ENCODE measurements around the gene UBR2.

The UBR2 gene

GRCh38 chr6:42618105-42618504 lies 54.3 kb downstream of the UBR2 start:
- no peak overlapping the region for H2AK5ac ChIP-seq (ENCODE audit: low read length, severe bottlenecking)
- no peak overlapping the region for H3K4me2 ChIP-seq (ENCODE audit: low read length, poor library complexity, severe bottlenecking)

GRCh38 chr6:42618686-42619085 lies 54.9 kb downstream of the UBR2 start:
- no peaks in the 10 kb centered on the region for H3K9me3 ChIP-seq (ENCODE audit: control insufficient read depth, low read length)
- no peak overlapping the region for H2BK12ac ChIP-seq (ENCODE audit: low read length in 2 of 2)
- H2AK5ac ChIP-seq (ENCODE audit: low read length, severe bottlenecking) = no peak overlapping the region
- no peak overlapping the region for H2BK15ac ChIP-seq (ENCODE audit: low read depth, poor library complexity, severe bottlenecking)
- peaks cover 22 to 58% of the 10 kb centered on the region in 2 experiments for H3K36me3 ChIP-seq (ENCODE audit: control insufficient read depth in 1 of 2, insufficient read depth in 2 of 2, low read depth in 1 of 2, low read length in 2 of 2)
- H3K27ac ChIP-seq (ENCODE audit: low read length, poor library complexity, severe bottlenecking) = no peak overlapping the region
- H3K4ac ChIP-seq (ENCODE audit: low read depth in 1 of 2, low read length in 2 of 2) = no peak overlapping the region
- no peak overlapping the region for H3K14ac ChIP-seq (ENCODE audit: low read length in 2 of 2)
- H3K4me1 ChIP-seq (ENCODE audit: control insufficient read depth, insufficient read depth, low read depth, low read length) = no peaks in the 10 kb centered on the region
- H2BK120ac ChIP-seq (ENCODE audit: low read depth, low read length) = no peak overlapping the region
- H3K9ac ChIP-seq (ENCODE audit: low read length) = peak overlapping the region; percentile 60
- peaks cover 10% of the 10 kb centered on the region for H3K79me1 ChIP-seq (replicated peaks; ENCODE audit: low read length, poor library complexity, severe bottlenecking)
- no peak overlapping the region for H3K23ac ChIP-seq (ENCODE audit: low read length in 2 of 2)
- H3K4me2 ChIP-seq (ENCODE audit: low read length, poor library complexity, severe bottlenecking) = no peak overlapping the region
- H3K4me3 ChIP-seq (ENCODE audit: insufficient read depth in 1 of 2, low read depth in 1 of 2, low read length in 2 of 2) = no peak overlapping the region
- 82% methylated on average over 5 of the region's 5 CpGs for WGBS
- no peak overlapping the region for H4K8ac ChIP-seq (ENCODE audit: low read length)
- H3K27me3 ChIP-seq (ENCODE audit: control insufficient read depth in 1 of 2, insufficient read depth in 1 of 2, low read length in 2 of 2) = no peaks in the 10 kb centered on the region
- H2BK5ac ChIP-seq (ENCODE audit: low read depth, low read length, poor library complexity, severe bottlenecking) = no peak overlapping the region
- H3K18ac ChIP-seq (ENCODE audit: low read depth in 1 of 2, low read length in 2 of 2) = no peak overlapping the region
- H4K91ac ChIP-seq (ENCODE audit: low read length) = no peak overlapping the region
- no peak for DNase-seq
- H2AFZ ChIP-seq (ENCODE audit: low read depth, low read length) = no peak overlapping the region

More at GRCh38 chr6:42618105-42618504, 54.3 kb downstream of the UBR2 start:
- Histone ChIP-seq H3K14ac (ENCODE audit: low read length in 2 of 2) (no peak overlapping the region), H3K9me3 (ENCODE audit: control insufficient read depth, low read length) (no peaks in the 10 kb centered on the region), H3K27ac (ENCODE audit: low read length, poor library complexity, severe bottlenecking) (no peak overlapping the region), H4K8ac (ENCODE audit: low read length) (no peak overlapping the region), H3K27me3 (ENCODE audit: control insufficient read depth in 1 of 2, insufficient read depth in 1 of 2, low read length in 2 of 2) (no peaks in the 10 kb centered on the region), H3K23ac (ENCODE audit: low read length in 2 of 2) (no peak overlapping the region), H3K36me3 (ENCODE audit: control insufficient read depth in 1 of 2, insufficient read depth in 2 of 2, low read depth in 1 of 2, low read length in 2 of 2) (peaks cover 19 to 63% of the 10 kb centered on the region in 2 experiments), H2BK5ac (ENCODE audit: low read depth, low read length, poor library complexity, severe bottlenecking) (no peak overlapping the region), H4K91ac (ENCODE audit: low read length) (no peak overlapping the region), H2BK120ac (ENCODE audit: low read depth, low read length) (no peak overlapping the region), H3K4me1 (ENCODE audit: control insufficient read depth, insufficient read depth, low read depth, low read length) (no peaks in the 10 kb centered on the region), H2BK12ac (ENCODE audit: low read length in 2 of 2) (no peak overlapping the region), H3K4ac (ENCODE audit: low read depth in 1 of 2, low read length in 2 of 2) (no peak overlapping the region), H2AFZ (ENCODE audit: low read depth, low read length) (no peak overlapping the region), H3K79me1 (replicated peaks; ENCODE audit: low read length, poor library complexity, severe bottlenecking) (peaks cover 9% of the 10 kb centered on the region), H3K18ac (ENCODE audit: low read depth in 1 of 2, low read length in 2 of 2) (no peak overlapping the region), H3K9ac (ENCODE audit: low read length) (peak overlapping the region; percentile 28), H2BK15ac (ENCODE audit: low read depth, poor library complexity, severe bottlenecking) (no peak overlapping the region), H3K4me3 (ENCODE audit: insufficient read depth in 1 of 2, low read depth in 1 of 2, low read length in 2 of 2) (no peak overlapping the region)
- DNase-seq = no peak
- 80% methylated on average over 1 of the region's 1 CpG for WGBS

- Histone ChIP-seq H2AFZ (ENCODE audit: low read depth, low read length) (no peak overlapping the region), H3K4me3 (ENCODE audit: insufficient read depth in 1 of 2, low read depth in 1 of 2, low read length in 2 of 2) (no peak overlapping the region), H3K14ac (ENCODE audit: low read length in 2 of 2) (no peak overlapping the region), H2BK120ac (ENCODE audit: low read depth, low read length) (no peak overlapping the region), H4K8ac (ENCODE audit: low read length) (no peak overlapping the region), H2BK12ac (ENCODE audit: low read length in 2 of 2) (no peak overlapping the region), H3K18ac (ENCODE audit: low read depth in 1 of 2, low read length in 2 of 2) (no peak overlapping the region), H3K27ac (ENCODE audit: low read length, poor library complexity, severe bottlenecking) (no peak overlapping the region), H2BK5ac (ENCODE audit: low read depth, low read length, poor library complexity, severe bottlenecking) (no peak overlapping the region), H3K9me3 (ENCODE audit: control insufficient read depth, low read length) (no peaks in the 10 kb centered on the region), H2BK15ac (ENCODE audit: low read depth, poor library complexity, severe bottlenecking) (no peak overlapping the region), H3K4me2 (ENCODE audit: low read length, poor library complexity, severe bottlenecking) (no peak overlapping the region), H3K79me1 (replicated peaks; ENCODE audit: low read length, poor library complexity, severe bottlenecking) (peaks cover 15% of the 10 kb centered on the region), H3K4me1 (ENCODE audit: control insufficient read depth, insufficient read depth, low read depth, low read length) (no peaks in the 10 kb centered on the region), H4K91ac (ENCODE audit: low read length) (no peak overlapping the region), H3K9ac (ENCODE audit: low read length) (no peak overlapping the region), H3K27me3 (ENCODE audit: control insufficient read depth in 1 of 2, insufficient read depth in 1 of 2, low read length in 2 of 2) (no peaks in the 10 kb centered on the region), H2AK5ac (ENCODE audit: low read length, severe bottlenecking) (no peak overlapping the region), H3K23ac (ENCODE audit: low read length in 2 of 2) (no peak overlapping the region), H3K36me3 (ENCODE audit: control insufficient read depth in 1 of 2, insufficient read depth in 2 of 2, low read depth in 1 of 2, low read length in 2 of 2) (peaks cover 26 to 49% of the 10 kb centered on the region in 2 experiments), H3K4ac (ENCODE audit: low read depth in 1 of 2, low read length in 2 of 2) (no peak overlapping the region)
- WGBS = no CpG with 5 or more reads among the region's 1 CpG
- DNase-seq = no peak
Measured at GRCh38 chr6:42619963-42620362, 56.1 kb downstream of the UBR2 start.

- Histone ChIP-seq H3K9me3 (ENCODE audit: control insufficient read depth, low read length) (no peaks in the 10 kb centered on the region), H3K14ac (ENCODE audit: low read length in 2 of 2) (no peak overlapping the region), H3K36me3 (ENCODE audit: control insufficient read depth in 1 of 2, insufficient read depth in 2 of 2, low read depth in 1 of 2, low read length in 2 of 2) (peaks cover 24 to 45% of the 10 kb centered on the region in 2 experiments), H3K79me1 (replicated peaks; ENCODE audit: low read length, poor library complexity, severe bottlenecking) (peaks cover 17% of the 10 kb centered on the region), H3K27ac (ENCODE audit: low read length, poor library complexity, severe bottlenecking) (no peak overlapping the region), H3K4me1 (ENCODE audit: control insufficient read depth, insufficient read depth, low read depth, low read length) (peaks cover 6% of the 10 kb centered on the region), H3K4me3 (ENCODE audit: insufficient read depth in 1 of 2, low read depth in 1 of 2, low read length in 2 of 2) (no peak overlapping the region), H4K91ac (ENCODE audit: low read length) (no peak overlapping the region), H3K18ac (ENCODE audit: low read depth in 1 of 2, low read length in 2 of 2) (no peak overlapping the region), H2BK12ac (ENCODE audit: low read length in 2 of 2) (no peak overlapping the region), H3K4ac (ENCODE audit: low read depth in 1 of 2, low read length in 2 of 2) (no peak overlapping the region), H2AFZ (ENCODE audit: low read depth, low read length) (no peak overlapping the region), H2AK5ac (ENCODE audit: low read length, severe bottlenecking) (no peak overlapping the region), H3K9ac (ENCODE audit: low read length) (no peak overlapping the region), H4K8ac (ENCODE audit: low read length) (no peak overlapping the region), H2BK15ac (ENCODE audit: low read depth, poor library complexity, severe bottlenecking) (no peak overlapping the region), H3K4me2 (ENCODE audit: low read length, poor library complexity, severe bottlenecking) (no peak overlapping the region), H2BK120ac (ENCODE audit: low read depth, low read length) (no peak overlapping the region), H2BK5ac (ENCODE audit: low read depth, low read length, poor library complexity, severe bottlenecking) (no peak overlapping the region), H3K27me3 (ENCODE audit: control insufficient read depth in 1 of 2, insufficient read depth in 1 of 2, low read length in 2 of 2) (no peaks in the 10 kb centered on the region), H3K23ac (ENCODE audit: low read length in 2 of 2) (no peak overlapping the region)
- DNase-seq = no peak
Measured at GRCh38 chr6:42624601-42625000, 60.8 kb downstream of the UBR2 start.

Measured in mesenchymal stem cell (in vitro differentiated cells and primary cell).